CD4-positive, alpha-beta T cell treated with Interleukin-21 for 1 hour (primary cell): ENCODE measurements around the gene CHRFAM7A.
"Not testable (repeated sequence)": the region's sequence is repeated elsewhere in the genome, so short reads cannot be mapped to it uniquely, and the experiment has no call there.

Experiments
- DNase-seq: peaks from one replicate; pipeline ENCODE4 v3.0.0-alpha.2; 2020

CHRFAM7A gene

GRCh38 chr15:30310575-30310974 is 82.8 kb downstream of the CHRFAM7A start:
- not testable (repeated sequence) for DNase-seq
